RWPE2 (cell line): Measurements from ENCODE around the gene CNTN4.
A peak's percentile ranks its signal among the peaks of the same experiment; 100 is the strongest.
"Not testable (repeated sequence)": the region's sequence is repeated elsewhere in the genome, so short reads cannot be mapped to it uniquely, and the experiment has no call there.

Experiments
- ATAC-seq: fragments of 200-7000 bp; cut with Tn5 transposase; 3 replicates; pipeline ENCODE4 v1.9.1; 2021; ENCODE audit warnings: low read depth
- DNase-seq: peaks from one replicate; pipeline ENCODE4 v3.0.0-alpha.2; 2020; ENCODE audit warnings: low spot score
- H3K27ac ChIP-seq: fragments of 450-650 bp; 2 replicates; pipeline ENCODE4 v1.5.1; 2017; ENCODE audit warnings: mild to moderate bottlenecking; ENCODE audit not compliant: poor library complexity, severe bottlenecking
- H3K27me3 ChIP-seq: fragments of 250-450 bp; sonication (Bioruptor Pico); 2 replicates; pipeline ENCODE4 v1.5.1; 2021; ENCODE audit warnings: mild to moderate bottlenecking, moderate library complexity; ENCODE audit not compliant: insufficient read depth, poor library complexity, severe bottlenecking
- H3K36me3 ChIP-seq: fragments of 250-450 bp; sonication (Bioruptor Pico); 2 replicates; pipeline ENCODE4 v1.5.1; 2020; ENCODE audit warnings: low read depth, mild to moderate bottlenecking, moderate library complexity
- H3K4me1 ChIP-seq: fragments of 250-450 bp; sonication (Bioruptor Pico); 2 replicates; pipeline ENCODE4 v1.5.1; 2021; ENCODE audit warnings: mild to moderate bottlenecking, moderate library complexity; ENCODE audit not compliant: insufficient read depth, poor library complexity, severe bottlenecking
- H3K4me3 ChIP-seq: fragments of 250-450 bp; sonication (Bioruptor Pico); 2 replicates; pipeline ENCODE4 v1.5.1; 2021; ENCODE audit warnings: mild to moderate bottlenecking, moderate library complexity; ENCODE audit not compliant: severe bottlenecking
- H3K9me3 ChIP-seq: fragments of 250-450 bp; sonication (Bioruptor Pico); 2 replicates; pipeline ENCODE4 v1.5.1; 2021; ENCODE audit warnings: mild to moderate bottlenecking, moderate library complexity; ENCODE audit not compliant: severe bottlenecking
- CTCF ChIP-seq: fragments of 450-650 bp; IDR thresholded peaks from one replicate; pipeline ENCODE4 v1.5.1; 2017; ENCODE audit warnings: mild to moderate bottlenecking, moderate library complexity; ENCODE audit not compliant: poor library complexity, severe bottlenecking

The CNTN4 gene

GRCh38 chr3:2098398-2099027 lies at the start of gene CNTN4:
TSS of gene CNTN4 (plus strand) at chr3:2098866.
- no peak within 1 kb of the TSS for H3K27ac ChIP-seq
- ATAC-seq (peak; percentile 77), DNase-seq (no peak)
- no peak for TF ChIP-seq CTCF
- H3K36me3 ChIP-seq: no peaks in the 10 kb centered on the region
- H3K4me1 ChIP-seq: no peaks in the 10 kb centered on the region
- H3K4me3 ChIP-seq: no peak within 1 kb of the TSS
- no peaks in the 10 kb centered on the region for H3K9me3 ChIP-seq
- peaks cover 44% of the 10 kb centered on the region for H3K27me3 ChIP-seq

GRCh38 chr3:2061360-2061759 lies 37.3 kb upstream of the CNTN4 start:
- Histone ChIP-seq H3K9me3 (no peaks in the 10 kb centered on the region), H3K4me3 (no peak overlapping the region), H3K36me3 (no peaks in the 10 kb centered on the region), H3K4me1 (no peaks in the 10 kb centered on the region), H3K27ac (no peak overlapping the region), H3K27me3 (no peaks in the 10 kb centered on the region)
- DNase-seq (no peak), ATAC-seq (no peak)
- no peak for TF ChIP-seq CTCF

GRCh38 chr3:2071531-2071930 lies 27.1 kb upstream of the CNTN4 start:
- no peaks in the 10 kb centered on the region for H3K36me3 ChIP-seq
- H3K27ac ChIP-seq: no peak overlapping the region
- H3K27me3 ChIP-seq: peaks cover 2% of the 10 kb centered on the region
- ATAC-seq: no peak
- no peaks in the 10 kb centered on the region for H3K4me1 ChIP-seq
- no peaks in the 10 kb centered on the region for H3K9me3 ChIP-seq
- TF ChIP-seq CTCF: no peak
- no peak for DNase-seq
- H3K4me3 ChIP-seq: no peak overlapping the region

- H3K9me3 ChIP-seq: no peaks in the 10 kb centered on the region
- DNase-seq (no peak), ATAC-seq (no peak)
- H3K4me3 ChIP-seq: no peak overlapping the region
- no peaks in the 10 kb centered on the region for H3K36me3 ChIP-seq
- no peaks in the 10 kb centered on the region for H3K27me3 ChIP-seq
- TF ChIP-seq CTCF: no peak
- H3K4me1 ChIP-seq: no peaks in the 10 kb centered on the region
- no peak overlapping the region for H3K27ac ChIP-seq
These were observed 19.8 kb upstream of the CNTN4 start for GRCh38 chr3:2078821-2079220.

- TF ChIP-seq CTCF: no peak
- H3K4me1 ChIP-seq: no peaks in the 10 kb centered on the region
- no peak overlapping the region for H3K4me3 ChIP-seq
- H3K36me3 ChIP-seq: no peaks in the 10 kb centered on the region
- DNase-seq (no peak), ATAC-seq (no peak)
- H3K27me3 ChIP-seq: no peaks in the 10 kb centered on the region
- H3K9me3 ChIP-seq: peaks cover 1% of the 10 kb centered on the region
- H3K27ac ChIP-seq: no peak overlapping the region
These were observed 15.7 kb upstream of the CNTN4 start for GRCh38 chr3:2082871-2083480.

- not testable (repeated sequence) for DNase-seq, H3K4me3 ChIP-seq, H3K4me1 ChIP-seq, H3K9me3 ChIP-seq, H3K27ac ChIP-seq, H3K27me3 ChIP-seq, H3K36me3 ChIP-seq, ATAC-seq
These were observed 15.1 kb upstream of the CNTN4 start for GRCh38 chr3:2083558-2083957.
